HT1080 (cell line): Measurements from ENCODE around the gene SPDYE2B. TPM values are rescaled to one million over a fixed set of nuclear protein-coding genes. Genes with fewer than 3 reads are reported as not detected.
A peak's percentile ranks its signal among the peaks of the same experiment; 100 is the strongest.
"Not testable (repeated sequence)": the region's sequence is repeated elsewhere in the genome, so short reads cannot be mapped to it uniquely, and the experiment has no call there.

ENCODE experiments used
- DNase-seq: peaks from one replicate; pipeline ENCODE4 v3.0.0-alpha.2; 2015; ENCODE audit warnings: low read depth
- polyA plus RNA-seq, 2 experiments: library from polyadenylated mRNA; depleted of rRNA; stranded (reverse); fragments of >200 nt; gene quantifications; 2 replicates each; pipeline ENCODE4 v1.2.3, GENCODE V29; 2015
- total RNA-seq: library from RNA; depleted of rRNA; stranded (reverse); fragments of >200 nt; shearing (Covaris generic); gene quantifications from 2 replicates; pipeline ENCODE4 v1.2.3, GENCODE V29; 2014; rRNA removed

The SPDYE2B gene, protein sequence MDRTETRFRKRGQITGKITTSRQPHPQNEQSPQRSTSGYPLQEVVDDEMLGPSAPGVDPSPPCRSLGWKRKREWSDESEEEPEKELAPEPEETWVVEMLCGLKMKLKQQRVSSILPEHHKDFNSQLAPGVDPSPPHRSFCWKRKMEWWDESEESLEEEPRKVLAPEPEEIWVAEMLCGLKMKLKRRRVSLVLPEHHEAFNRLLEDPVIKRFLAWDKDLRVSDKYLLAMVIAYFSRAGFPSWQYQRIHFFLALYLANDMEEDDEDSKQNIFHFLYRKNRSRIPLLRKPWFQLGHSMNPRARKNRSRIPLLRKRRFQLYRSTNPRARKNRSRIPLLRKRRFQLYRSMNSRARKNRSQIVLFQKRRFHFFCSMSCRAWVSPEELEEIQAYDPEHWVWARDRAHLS
- not detected in 2 replicates for total RNA-seq
- polyA plus RNA-seq (2015; cell fraction: cytosol; rRNA removed): not detected in 2 replicates
- not detected in 2 replicates for polyA plus RNA-seq (2015; cell fraction: nucleus; rRNA removed)

DNA sequence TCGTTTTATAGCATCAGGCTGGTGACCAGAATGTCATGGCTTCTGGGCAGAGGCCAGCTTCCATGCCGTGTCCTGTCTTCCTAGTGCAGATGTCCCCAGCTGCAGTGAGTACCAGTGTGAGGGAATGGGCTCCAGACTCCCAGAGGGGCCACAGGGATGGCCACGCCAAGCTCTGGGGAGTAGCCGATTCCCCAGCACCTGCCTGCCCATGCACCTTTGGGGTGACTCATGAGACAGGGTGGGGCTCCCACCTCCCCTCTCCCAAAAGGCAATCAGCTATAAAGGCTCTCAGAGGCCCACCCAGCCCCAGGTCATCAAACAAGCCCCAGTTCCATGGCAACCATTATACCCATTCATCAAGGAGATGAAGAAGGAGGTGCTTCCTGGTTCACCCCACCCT is at the start of gene SPDYE2B:
TSS of gene SPDYE2B (plus strand) at position 396 of the 400 bp plus-strand sequence. CDS start 2,030 bp downstream, outside the sequence.
- not testable (repeated sequence) for DNase-seq

DNA sequence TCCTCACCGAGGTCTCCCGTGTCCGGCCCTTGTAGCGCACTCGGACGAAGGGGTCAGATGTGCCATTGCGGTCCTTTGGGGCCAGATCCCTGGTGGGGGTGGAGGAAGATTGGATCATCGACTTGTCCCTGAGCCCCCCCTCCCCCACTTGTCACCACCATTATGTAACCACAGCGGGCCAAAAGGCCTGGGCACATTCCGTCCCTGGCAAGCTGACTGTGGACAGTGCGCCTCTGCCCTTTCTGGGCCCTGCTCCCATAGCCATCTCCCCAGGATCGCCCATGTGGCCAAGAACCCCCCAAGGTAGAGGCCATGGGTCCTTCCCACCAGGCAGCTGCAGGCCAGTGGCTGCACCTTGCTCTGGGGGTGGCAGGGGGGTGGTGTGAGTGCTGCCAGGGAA is 47.8 kb upstream of the SPDYE2B start:
- not testable (repeated sequence) for DNase-seq

DNA sequence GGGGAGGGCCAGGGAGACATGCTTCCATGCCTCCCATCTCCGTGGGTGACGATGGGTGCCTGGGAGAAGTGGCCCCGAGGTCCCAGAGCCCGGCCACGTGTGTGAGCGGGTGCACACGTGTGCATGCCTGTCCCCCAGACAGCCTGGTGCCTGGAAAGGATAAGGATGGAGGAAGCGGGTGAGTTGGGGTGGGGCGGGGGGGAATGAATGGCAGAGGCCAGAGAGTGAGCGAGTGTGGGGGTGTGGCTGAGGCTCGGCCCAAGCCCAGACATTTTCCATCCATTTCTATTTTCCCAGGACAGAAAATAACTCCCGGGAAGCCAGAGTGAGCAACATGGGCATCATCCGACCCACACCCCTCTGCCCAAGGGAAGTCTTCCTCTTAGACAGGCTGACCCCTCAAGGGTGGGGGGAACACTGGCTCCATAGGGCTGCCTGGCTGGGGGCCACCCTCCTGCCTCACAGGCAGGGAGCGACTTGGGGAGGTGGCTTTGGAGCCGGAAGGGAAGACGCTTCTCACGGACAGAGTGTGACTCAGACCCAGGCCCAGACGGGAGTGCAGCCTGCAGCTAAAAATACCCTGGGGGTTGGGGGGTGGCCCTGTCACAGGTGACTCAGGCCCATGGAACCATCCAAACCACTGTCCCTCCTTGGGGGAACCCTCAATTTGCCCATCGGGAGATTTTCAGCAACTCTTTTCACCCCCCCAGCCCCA is 45.5 kb upstream of the SPDYE2B start:
- DNase-seq: not testable (repeated sequence)

DNA sequence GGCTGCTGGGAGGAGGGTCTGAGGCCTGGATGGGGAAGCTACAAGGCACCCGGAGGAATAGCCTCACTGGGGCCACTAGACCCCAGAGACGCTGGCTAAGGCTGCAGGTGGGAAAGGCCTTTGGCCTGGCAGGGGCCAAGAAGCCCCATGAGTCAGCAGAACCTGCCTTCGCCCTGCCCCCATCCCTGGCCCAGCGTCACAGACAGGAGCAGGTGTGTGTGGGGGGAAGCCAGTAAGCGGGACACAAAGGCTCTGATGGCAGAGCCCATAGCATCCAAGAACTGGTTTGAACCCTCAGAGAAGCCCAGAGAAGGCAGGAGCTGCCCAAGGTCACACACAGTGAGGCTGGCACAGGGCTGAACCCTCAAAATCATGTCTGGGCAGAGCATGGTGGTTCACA is 43.3 kb upstream of the SPDYE2B start:
- DNase-seq: not testable (repeated sequence)

DNA sequence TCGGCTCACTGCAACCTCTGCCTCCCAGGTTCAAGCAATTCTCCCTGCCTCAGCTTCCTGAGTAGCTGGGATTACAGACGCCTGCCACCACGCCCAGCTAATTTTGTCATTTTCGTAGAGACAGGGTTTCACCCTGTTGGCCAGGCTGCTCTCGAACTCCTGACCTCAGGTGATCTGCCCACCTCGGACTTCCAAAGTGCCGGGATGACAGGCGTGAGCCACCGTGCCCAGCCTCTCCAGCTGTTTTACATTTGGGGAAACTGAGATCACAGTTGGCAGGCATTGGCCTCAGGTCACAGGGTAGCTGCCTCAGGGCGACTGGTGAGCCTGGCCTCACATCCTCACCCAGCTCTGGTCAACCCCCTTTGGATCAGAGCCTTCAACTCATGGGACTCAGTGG is 40.4 kb upstream of the SPDYE2B start:
- not testable (repeated sequence) for DNase-seq

DNA sequence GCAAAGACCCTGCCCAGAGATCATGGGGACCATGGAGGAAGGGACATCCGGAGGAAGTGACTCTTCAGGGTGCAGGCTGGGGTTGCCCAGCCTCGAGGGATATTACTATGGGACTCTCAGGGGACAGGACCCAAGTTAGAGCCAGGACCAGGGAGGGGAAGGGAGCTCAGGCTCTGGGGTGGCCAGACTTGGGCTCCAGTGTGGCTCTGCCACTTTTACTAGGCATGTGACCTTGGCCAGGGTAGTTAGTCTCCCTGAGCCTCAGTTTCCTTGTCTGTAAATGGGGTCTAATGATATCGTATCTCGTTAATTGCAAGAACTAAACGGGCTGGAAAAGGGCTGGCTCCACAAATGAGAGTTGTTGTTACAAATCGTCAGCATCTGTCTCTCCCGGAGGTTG is 39.7 kb upstream of the SPDYE2B start:
- DNase-seq: not testable (repeated sequence)

DNA sequence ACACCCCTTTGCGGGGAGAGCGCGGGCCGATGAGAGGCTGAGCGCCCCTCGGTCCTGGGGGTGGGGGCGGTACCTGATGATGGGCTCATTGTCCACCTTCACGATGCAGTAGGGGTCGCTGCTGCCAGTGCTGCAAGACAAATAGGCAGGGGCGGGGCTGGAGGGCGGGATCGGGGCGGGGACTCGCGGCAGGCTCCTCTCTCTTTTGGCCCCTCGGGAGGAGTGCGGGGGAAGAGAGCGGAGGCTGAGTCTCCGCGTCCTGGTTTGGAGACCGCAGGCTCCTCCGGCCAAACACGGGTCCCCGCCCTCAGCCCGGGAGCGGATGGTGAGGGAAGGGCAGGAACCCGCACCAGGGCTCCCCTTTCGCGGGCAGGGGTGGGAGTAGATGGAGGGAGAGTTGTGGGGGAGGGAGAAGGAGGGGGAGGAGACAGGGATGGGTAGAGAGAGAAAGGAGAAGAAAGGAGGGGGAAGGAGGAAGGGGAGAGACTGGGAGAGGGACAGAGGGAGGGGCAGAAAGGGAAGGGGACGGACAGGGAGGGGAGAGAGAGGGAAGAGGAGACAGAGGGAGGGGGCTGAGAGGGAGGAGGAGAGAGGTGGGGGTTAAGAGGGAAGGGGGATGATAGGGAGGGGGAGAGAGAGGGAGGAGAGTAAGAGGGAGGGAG is 39.0 kb upstream of the SPDYE2B start:
- DNase-seq: not testable (repeated sequence)

DNA sequence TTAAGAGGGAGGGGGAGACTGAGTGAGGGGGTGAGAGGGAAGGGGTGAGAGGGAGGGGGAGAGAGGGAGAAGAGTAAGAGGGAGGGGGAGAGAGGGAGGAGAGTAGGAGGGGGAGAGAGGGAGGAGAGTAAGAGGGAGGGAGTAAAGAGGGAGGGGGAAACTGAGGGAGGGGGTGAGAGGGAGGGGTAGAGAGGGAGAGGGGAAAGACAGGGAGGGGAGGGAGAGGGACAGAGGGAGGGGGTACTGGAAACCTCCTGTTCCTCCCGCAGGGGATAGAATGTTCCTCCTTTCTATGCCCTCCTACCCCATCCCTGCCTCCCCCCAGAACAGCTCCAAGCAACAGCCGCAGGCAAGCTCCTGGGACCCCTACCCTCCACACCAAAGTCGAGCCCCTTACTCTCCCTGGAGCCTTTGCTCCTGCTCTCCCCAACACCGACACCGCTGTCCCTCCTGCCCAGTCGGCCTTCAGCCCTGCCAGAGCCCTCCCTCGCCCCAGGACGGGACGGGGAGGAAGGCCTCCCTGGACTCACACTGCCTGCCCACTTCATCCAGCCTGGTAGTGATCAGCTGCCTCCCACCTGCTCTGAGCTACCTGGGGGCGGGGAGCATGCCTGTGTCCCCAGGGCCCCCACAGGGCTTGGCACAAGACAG is 38.3 kb upstream of the SPDYE2B start:
- peak; percentile 0 for DNase-seq

DNA sequence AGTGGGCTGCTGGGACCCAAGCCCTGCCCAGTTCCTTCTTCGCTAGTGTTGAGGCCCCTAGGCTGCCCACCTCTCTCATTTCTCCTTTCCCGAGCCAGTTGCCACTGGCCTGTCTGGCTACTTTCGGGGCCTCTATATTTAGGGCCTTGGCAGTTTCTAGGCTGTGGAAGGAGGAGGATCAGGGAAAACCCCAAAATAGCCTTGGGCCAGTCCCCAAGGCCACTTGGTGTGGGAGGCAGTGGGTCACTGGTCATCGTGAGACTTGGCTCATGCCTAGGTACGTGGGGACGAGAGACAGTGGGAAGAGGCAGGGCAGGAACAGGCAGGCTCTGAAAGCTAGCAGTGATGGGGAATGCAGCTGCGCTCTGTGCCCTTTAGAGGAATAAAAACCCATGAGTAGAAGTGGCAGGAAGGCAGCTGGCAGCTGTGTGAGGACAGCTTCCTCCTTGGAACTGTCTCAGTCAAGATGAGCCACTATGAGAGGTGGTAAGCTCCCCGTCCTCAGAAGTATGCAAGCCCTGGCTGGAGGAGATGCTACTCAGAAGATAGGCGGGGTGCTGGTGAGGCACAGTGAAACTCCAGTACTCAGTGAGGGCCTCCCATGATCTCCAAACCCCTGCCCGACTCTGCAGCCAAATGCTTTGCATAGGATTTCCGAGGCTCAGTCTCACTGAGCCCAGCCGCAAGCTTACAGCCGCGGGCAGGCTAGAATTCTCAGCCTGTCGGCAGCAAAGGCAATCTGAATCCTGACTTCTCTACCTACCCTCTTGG is 36.4 kb upstream of the SPDYE2B start:
- DNase-seq: not testable (repeated sequence)

DNA sequence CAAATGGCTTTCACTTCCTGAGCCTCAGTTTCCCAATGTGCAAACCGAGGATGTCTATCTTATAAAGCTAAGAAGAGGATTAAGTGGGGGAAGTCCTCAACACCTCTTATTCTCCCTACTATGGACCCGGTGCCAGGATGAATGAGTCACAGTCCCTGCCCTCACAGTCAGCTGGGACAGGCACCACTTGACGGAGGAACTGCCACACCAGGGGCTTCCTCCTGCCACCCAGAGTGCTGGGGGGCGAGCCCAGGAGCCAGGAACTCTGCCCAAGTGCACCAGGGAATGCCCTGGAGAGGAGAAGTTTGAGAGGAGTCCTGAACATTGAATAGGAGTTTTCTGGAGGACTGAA is 35.8 kb upstream of the SPDYE2B start:
- DNase-seq: not testable (repeated sequence)

DNA sequence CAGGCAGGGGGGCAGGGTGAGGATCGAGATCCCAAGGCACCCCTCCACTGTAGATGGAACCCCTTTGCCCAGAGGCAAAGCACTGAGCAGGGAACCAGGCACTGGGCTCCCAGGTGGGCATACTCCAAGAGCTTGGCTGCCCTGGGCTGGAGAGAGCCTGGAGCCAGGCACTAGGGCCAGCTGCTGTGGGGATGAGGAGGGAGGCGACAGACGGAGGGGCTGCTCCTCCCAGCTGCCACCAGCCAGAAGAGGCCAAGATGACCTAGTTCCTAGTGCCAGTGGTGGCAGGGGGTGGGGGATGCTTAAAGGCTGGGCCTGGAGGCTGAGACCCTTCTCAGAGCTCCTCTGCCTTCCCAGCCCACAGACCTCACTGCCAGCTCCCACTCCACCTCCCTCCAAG is 35.2 kb upstream of the SPDYE2B start:
- not testable (repeated sequence) for DNase-seq

DNA sequence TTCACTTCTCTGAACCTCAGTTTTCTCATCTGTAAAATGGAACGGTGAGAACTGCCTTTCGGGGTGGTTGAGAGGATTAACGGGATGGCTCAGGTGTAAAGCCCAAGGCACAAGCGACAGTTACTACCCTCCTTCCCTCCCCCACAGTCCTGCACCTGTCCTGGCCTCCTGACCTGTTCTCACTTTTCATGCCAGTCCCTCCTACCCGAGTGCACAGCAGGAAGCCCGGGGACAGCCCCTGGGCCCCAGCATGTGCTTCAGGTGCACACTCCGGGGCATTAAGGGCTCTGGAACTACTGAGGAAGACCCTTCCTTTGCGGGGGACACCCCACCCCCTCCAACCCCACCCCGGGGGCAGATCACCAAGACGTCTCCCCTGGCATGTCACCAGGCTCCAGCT is 34.2 kb upstream of the SPDYE2B start:
- not testable (repeated sequence) for DNase-seq

DNA sequence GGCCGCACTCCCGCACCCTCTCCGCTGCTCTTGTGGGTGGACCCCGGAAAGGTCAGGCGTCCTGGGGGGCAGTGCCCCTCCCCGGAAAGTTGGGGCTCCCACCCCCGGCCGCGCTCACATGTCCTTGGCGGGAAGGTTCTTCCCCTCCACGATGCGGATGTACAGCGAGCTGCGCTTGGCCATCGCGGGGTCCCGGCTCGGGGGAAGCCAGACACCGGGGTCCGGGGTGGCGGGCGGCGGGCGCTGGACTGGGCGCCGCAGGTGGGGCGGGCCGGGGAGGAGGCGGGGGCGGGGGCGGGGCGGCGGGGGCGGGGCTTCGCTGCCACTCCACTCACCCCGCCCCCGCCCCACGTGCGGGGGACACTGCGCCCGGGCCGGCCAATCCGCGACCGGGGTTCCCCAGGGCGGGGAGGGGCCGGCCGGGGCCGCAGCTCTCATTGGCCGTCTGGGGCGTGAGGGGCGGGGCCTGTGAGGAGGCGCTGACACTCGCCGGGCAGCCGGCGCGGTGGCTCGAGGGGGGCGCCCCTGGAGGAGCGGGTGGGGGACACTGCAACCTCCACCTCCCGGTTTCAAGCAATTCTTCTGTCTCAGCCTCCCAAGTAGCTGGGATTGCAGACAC is 33.5 kb upstream of the SPDYE2B start, which contains the start of gene RASA4:
TSS of gene RASA4 (minus strand) at position 250 of the 619 bp plus-strand sequence. CDS start at position 183, 67 bp downstream.
- DNase-seq: not testable (repeated sequence)

DNA sequence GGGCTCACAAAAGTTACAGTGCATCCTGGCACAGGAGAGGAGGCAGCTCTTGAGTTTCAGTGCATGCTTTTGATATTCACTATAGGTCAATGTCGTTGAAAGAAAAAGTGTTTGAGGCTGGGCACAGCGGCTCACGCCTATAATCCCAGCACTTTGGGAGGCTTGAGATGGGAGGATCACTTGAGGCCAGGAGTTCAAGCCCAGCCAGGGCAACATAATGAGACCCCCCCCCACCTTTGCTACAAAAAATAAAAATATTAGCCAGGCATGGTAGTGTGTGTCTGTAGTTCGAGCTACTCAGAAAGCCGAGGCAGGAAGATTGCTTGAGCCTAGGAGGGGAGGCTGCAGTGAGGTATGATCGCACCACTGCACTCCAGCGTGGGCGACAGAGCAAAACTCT is 32.0 kb upstream of the SPDYE2B start:
- not testable (repeated sequence) for DNase-seq

DNA sequence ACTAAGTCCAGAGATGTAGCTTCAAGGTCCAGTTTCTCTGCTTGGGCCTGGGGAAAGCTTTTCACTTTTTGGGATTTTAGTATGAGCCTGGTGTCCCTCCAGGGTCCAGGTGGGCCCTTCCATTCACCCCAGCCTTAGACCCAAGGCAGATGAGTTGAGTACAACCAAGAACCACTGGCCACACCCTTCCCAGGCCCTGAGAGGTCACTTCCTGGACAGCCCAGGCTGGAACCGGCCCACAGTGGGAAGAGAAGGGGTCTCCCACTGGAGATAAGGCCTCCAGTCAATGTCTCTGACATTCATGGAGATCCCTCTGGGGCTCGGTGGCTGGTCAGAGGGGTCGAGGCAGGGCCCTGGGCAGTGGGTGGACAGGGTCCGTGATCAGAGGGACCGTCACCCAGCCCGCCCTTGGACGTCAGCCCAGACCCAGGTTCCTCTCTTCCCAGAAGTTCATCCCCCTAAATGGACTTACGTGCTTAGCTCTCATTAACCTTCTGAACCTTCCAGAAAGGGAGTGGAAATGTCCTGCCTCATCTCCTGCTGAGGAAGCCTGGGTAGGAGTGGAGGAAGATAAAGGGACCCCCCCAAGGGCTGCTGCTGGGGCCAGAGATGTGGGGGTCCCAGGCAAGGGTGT is 22.7 kb upstream of the SPDYE2B start:
- DNase-seq: not testable (repeated sequence)

DNA sequence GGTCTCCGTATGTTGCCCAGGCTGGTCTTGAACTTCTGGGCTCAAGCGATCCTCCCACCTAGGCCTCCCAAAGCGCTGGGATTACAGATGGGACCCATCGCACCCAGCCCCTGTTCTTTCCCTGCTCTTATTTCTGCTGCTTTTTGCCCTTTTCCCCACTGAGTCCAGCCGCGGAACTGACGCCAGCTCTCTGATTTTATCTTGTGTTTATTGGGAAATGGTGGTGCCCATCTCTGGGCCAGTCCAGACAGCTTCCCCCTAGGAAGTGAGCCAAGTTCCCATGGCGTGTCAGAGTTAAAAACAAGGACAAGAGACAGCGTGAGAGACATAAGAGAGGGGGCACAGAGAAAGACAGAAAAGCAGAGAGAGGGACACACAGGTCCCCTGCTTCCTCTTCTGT is 19.5 kb upstream of the SPDYE2B start:
- not testable (repeated sequence) for DNase-seq

DNA sequence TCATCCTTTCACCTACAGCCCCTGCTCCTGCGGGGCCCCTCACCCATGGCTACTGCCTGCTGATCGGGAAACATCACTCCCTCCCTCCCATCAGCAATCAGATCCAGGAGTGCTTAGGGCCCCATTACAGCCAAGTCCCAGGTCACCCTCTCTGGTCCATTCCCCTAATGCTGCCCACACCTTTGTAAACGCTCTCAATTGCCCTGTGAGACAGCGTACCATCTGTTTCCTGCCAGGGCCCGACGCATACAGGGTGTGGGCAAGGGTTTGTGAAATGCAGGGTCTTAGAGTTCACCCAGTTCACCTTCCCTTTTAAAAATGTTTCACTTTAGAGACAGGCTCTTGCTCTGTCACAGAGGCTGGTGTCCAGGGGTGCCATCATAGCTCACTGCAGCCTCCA is 15.8 kb upstream of the SPDYE2B start:
- DNase-seq: not testable (repeated sequence)

DNA sequence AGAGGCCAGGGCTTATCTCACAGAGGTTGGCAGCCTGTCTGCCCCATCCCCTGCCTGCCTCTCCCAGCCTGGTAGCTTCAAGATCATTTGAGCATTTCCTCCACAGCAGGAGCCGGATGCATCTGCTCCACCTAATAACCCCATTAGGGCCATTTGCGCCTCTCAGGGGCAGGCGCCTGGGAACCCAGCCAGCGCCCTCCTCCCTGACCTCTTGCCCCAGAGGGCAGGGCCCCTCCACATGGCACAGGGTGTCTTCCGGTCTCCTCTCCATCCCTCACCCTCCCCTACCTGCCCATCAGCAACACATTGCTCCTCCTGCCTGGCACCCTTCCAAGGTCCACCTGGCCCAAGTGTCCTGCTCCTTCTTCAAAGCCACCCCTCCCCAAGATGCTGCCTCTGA is 14.8 kb upstream of the SPDYE2B start:
- not testable (repeated sequence) for DNase-seq

DNA sequence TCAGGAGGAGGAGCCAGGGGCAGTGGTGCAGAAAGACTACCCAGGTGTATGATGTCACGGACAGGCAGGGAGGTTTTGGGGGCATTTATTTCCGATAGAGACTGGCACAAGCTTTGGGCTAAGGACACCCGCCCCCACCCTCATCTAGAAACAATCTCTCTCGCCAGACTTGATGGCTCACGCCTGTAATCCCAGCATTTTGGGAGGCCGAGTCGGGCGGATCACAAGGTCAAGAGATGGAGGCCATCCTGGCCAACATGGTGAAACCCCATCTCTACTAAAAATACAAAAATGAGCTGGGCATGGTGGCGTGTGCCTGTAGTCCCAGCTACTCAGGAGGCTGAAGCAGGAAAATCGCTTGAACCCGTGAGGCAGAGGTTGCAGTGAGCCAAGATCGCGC is 13.2 kb upstream of the SPDYE2B start:
- DNase-seq: not testable (repeated sequence)
